Spleen (tissue), 13 donors: ENCODE results near the gene DDO. TPM values are rescaled to one million over a fixed set of nuclear protein-coding genes. Genes with fewer than 3 reads are reported as not detected.
A peak's percentile ranks its signal among the peaks of the same experiment; 100 is the strongest.

ENCODE experiments used
- DNase-seq: peaks from one replicate; pipeline ENCODE4 v3.0.0-alpha.2; 2020
- H3K27ac ChIP-seq, 8 donors: fragments of 200-600 bp; sonication (generic) in 7 of 8; 1 replicate in 4 of 8; 2 replicates in 4 of 8; pipeline versions ENCODE4 v1.5.0 to v1.8.0; 2016 to 2021; ENCODE audit warnings: inconsistent platforms in 4 of 8, mild to moderate bottlenecking in 4 of 8, moderate library complexity in 1 of 8
- H3K27me3 ChIP-seq, 7 donors: fragments of 200-600 bp; sonication (generic) in 6 of 7; replicated peaks in 1 of 7; 1 replicate in 4 of 7; 2 replicates in 3 of 7; pipeline versions ENCODE4 v1.5.0 to v1.8.0; 2016 to 2021; ENCODE audit warnings: inconsistent platforms in 3 of 7, mild to moderate bottlenecking in 1 of 7
- H3K36me3 ChIP-seq, 6 donors: fragments of 200-600 bp; sonication (generic) in 5 of 6; 1 replicate in 4 of 6; 2 replicates in 2 of 6; pipeline versions ENCODE4 v1.5.0 to v1.8.0; 2016 to 2021; ENCODE audit warnings: inconsistent platforms in 2 of 6
- H3K4me1 ChIP-seq, 6 donors: fragments of 200-600 bp; sonication (generic) in 5 of 6; 1 replicate in 3 of 6; 2 replicates in 3 of 6; pipeline versions ENCODE4 v1.5.0 to v1.8.0; 2016 to 2021; ENCODE audit warnings: inconsistent platforms in 3 of 6
- H3K4me3 ChIP-seq, 8 donors: fragments of 200-600 bp; sonication (generic) in 7 of 8; 1 replicate in 4 of 8; 2 replicates in 4 of 8; pipeline versions ENCODE4 v1.5.0 to v1.8.0; 2016 to 2021; ENCODE audit warnings: inconsistent platforms in 4 of 8, mild to moderate bottlenecking in 4 of 8, moderate library complexity in 2 of 8
- H3K9me3 ChIP-seq, 8 donors: fragments of 200-600 bp; sonication (generic) in 7 of 8; 1 replicate in 4 of 8; 2 replicates in 4 of 8; pipeline versions ENCODE4 v1.5.0 to v1.8.0; 2016 to 2021; ENCODE audit warnings: inconsistent platforms in 4 of 8
- CTCF ChIP-seq, 11 experiments: fragments of 200-600 bp in 7 of 11; fragments of 450-650 bp in 4 of 11; sonication (generic) in 4 of 11; IDR thresholded peaks in 8 of 11; conservative IDR thresholded peaks in 3 of 11; 1 replicate in 7 of 11; 2 replicates in 4 of 11; pipeline versions ENCODE4 v1.4.0 to v1.8.0; 2016 to 2021; ENCODE audit warnings: antibody characterized with exemption in 11 of 11, inconsistent platforms in 4 of 11, mild to moderate bottlenecking in 1 of 11
- POLR2A ChIP-seq, 3 donors: fragments of 450-650 bp; IDR thresholded peaks; one replicate each; pipeline ENCODE4 v1.5.1; 2017; ENCODE audit warnings: antibody characterized with exemption in 3 of 3, mild to moderate bottlenecking in 1 of 3
- POLR2AphosphoS5 ChIP-seq, 3 donors: sonication (generic); formaldehyde crosslinking; IDR thresholded peaks; one replicate each; pipeline ENCODE4 v1.5.1; 2017; ENCODE audit warnings: antibody characterized with exemption in 3 of 3
- WGBS, 5 donors: extraction: QIAGEN DNeasy Blood & Tissue Kit in 3 of 5; methylation state at CpG; one replicate each; pipeline versions ENCODE4 v1.1.5 to v1.1.7; 2013 to 2018; 5-methylcytosine and 5-hydroxymethylcytosine counted together
- intact Hi-C: fragments of 100-400 bp; cut with DNase I; formaldehyde crosslinking; loops from one replicate; pipeline ENCODE4 v1.15.0; 2023; ENCODE audit warnings: low total_unique reads
- long read RNA-seq, 2 donors: transcript quantifications; one replicate each; lab custom pipeline, GENCODE V29; 2026
- polyA plus RNA-seq, 3 donors: library from polyadenylated mRNA; stranded (reverse); fragments of 200-250 nt; gene quantifications; one replicate each; pipeline ENCODE4 v1.2.1, GENCODE V29; 2013
- total RNA-seq, 7 donors: library from RNA; depleted of rRNA in 3 of 7; stranded (reverse); fragments of >200 nt in 3 of 7; fragmentation: NEBNext Ultra II Directional in 4 of 7; extraction: Animal tissue kit (Norgen Biotek cat#: 25700) in 4 of 7; gene quantifications; one replicate each; pipeline versions ENCODE4 v1.1.0 to v1.2.1, GENCODE V29; 2016 to 2021
- donor health status: healthy with polysubstance abuse.
- donor health status: DM: no; HTN: no; CAD: no; lungs with moderate emphysema.
- donor health status: DM: no; HTN: no; CAD: no.
- donor health status: Bipolar disorder and iron deficiency.
- donor health status: healthy.
- donor health status: DM: no; HTN: no; CAD: no.
- donor health status: DM: yes; HTN: yes; CAD: no.

The DDO gene, protein sequence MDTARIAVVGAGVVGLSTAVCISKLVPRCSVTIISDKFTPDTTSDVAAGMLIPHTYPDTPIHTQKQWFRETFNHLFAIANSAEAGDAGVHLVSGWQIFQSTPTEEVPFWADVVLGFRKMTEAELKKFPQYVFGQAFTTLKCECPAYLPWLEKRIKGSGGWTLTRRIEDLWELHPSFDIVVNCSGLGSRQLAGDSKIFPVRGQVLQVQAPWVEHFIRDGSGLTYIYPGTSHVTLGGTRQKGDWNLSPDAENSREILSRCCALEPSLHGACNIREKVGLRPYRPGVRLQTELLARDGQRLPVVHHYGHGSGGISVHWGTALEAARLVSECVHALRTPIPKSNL
- total RNA-seq: 1 to 10 TPM; 1.1 to 4.1 (median 1.8) TPM
- polyA plus RNA-seq: 1 to 10 TPM in 2 of 3 donors, under 1 TPM in 1; 0.68 to 1.5 (median 1.1) TPM
- long read RNA-seq, donor 1: 0 reads
- long read RNA-seq, donor 2: 0 reads

DNA sequence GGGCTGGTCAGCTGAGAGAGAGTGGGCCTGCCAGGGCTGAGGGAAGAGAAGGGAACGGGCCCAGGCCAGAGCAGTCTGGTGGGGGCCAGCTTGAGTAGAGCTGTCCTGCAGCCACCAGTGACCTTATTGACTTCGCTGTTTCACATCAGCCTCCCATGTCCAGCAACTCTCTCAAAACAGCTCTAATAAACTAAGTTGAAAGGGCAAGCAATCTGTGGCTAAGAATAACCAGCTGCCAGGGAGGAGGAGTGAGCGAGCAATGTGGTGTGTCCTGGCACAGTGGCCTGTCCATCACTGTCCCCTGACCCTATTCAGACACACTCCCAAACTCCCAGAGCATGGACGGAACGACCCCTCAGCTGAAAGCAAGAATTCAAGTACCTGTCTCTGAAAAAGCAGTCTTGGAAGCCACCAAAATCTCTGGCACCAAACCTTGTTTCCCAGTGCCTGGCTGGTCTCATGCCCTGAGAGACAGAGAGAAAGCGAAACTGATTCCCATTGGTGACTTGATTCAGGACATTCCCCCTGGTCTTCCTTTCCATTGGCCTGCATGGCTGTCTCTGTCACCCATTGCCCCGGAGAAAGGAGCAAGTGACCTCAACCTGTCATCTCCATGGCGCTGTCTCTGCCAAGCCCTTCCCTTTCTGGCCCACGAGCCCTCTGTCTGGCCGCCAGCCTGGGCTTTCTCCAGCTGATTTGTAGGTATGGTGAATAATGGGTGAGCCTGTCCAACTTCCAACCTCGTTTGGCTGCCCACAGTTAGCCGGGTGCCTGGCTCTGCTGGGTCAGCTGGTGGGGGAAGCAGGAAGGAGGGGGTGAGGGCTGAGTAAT, at the start of gene DDO:
DDO (minus strand) TSS at position 490 of the 831 bp plus-strand sequence. CDS start 2,113 bp downstream, outside the sequence.
- H3K36me3 ChIP-seq: no peaks in the 10 kb centered on the region
- intact Hi-C loops: no loop called here
- H3K4me3 ChIP-seq: peak within 1 kb of the TSS; percentile 16 to 65 (median 26)
- TF ChIP-seq CTCF (IDR thresholded peaks at IDR 0.05 in 8 of 11, conservative IDR thresholded peaks at IDR 0.05 in 3 of 11): no peak
- TF ChIP-seq POLR2A (IDR thresholded peaks at IDR 0.05): no peak
- TF ChIP-seq POLR2AphosphoS5 (IDR thresholded peaks at IDR 0.05): peak in 1 of 3 donors; percentile 53
- H3K27ac ChIP-seq: peak within 1 kb of the TSS; percentile 20 to 80 (median 72)
- peaks cover 0 to 2% (median 0%) of the 10 kb centered on the region in 7 donors for H3K27me3 ChIP-seq
- H3K9me3 ChIP-seq: no peaks in the 10 kb centered on the region
- 45 to 78% (median 54%) methylated on average over 11 to 12 of the region's 12 CpGs for WGBS, 5 donors
- H3K4me1 ChIP-seq: peaks cover 0 to 14% (median 4%) of the 10 kb centered on the region in 6 donors
- peak; percentile 80 for DNase-seq

GRCh38 chr6:110462884-110463481, 47.6 kb upstream of the DDO start:
- Histone ChIP-seq H3K4me3 (no peak overlapping the region), H3K4me1 (no peaks in the 10 kb centered on the region), H3K27me3 (peaks cover 0 to 5% (median 0%) of the 10 kb centered on the region in 7 donors), H3K9me3 (peaks cover 0 to 40% (median 32%) of the 10 kb centered on the region in 8 donors), H3K27ac (no peak overlapping the region), H3K36me3 (no peaks in the 10 kb centered on the region)
- no peak for TF ChIP-seq POLR2A (IDR thresholded peaks at IDR 0.05)
- no peak for TF ChIP-seq CTCF (IDR thresholded peaks at IDR 0.05 in 8 of 11, conservative IDR thresholded peaks at IDR 0.05 in 3 of 11)
- no peak for TF ChIP-seq POLR2AphosphoS5 (IDR thresholded peaks at IDR 0.05)
- no peak for DNase-seq
- intact Hi-C loops: no loop called here
- 82 to 89% (median 84%) methylated on average over 2 of the region's 2 CpGs for WGBS, 5 donors

DNA sequence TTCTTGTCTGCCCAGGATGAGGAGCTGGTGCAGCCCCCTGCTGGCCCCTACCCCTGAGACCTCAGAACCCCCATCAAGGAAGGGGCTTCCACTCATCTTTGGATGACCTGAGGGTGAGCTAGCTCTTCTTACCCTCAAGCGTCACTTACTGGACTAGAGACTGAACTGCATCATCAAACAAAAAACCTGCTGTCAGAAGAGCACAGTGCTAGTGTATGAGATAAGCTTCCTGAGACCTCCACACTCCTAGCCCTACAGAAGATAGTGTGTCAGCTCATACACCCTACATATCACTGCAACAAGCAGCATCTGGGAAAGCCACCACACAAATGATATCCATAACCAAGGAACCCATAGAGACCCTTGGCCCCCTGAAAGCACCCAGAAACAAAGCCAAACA, 46.0 kb upstream of the DDO start:
- WGBS, 5 donors: 89 to 100% (median 98%) methylated on average over 1 of the region's 1 CpG; no CpG with 5 or more reads in 1 of the 5 donors
- no peak for TF ChIP-seq CTCF (IDR thresholded peaks at IDR 0.05 in 8 of 11, conservative IDR thresholded peaks at IDR 0.05 in 3 of 11)
- no peak for TF ChIP-seq POLR2AphosphoS5 (IDR thresholded peaks at IDR 0.05)
- no peak for TF ChIP-seq POLR2A (IDR thresholded peaks at IDR 0.05)

More for the DNA sequence above, 46.0 kb upstream of the DDO start:
- Histone ChIP-seq H3K4me1 (no peaks in the 10 kb centered on the region), H3K4me3 (no peak overlapping the region), H3K27ac (no peak overlapping the region), H3K27me3 (peaks cover 0 to 5% (median 0%) of the 10 kb centered on the region in 7 donors), H3K9me3 (peaks cover 0 to 40% (median 32%) of the 10 kb centered on the region in 8 donors), H3K36me3 (no peaks in the 10 kb centered on the region)
- DNase-seq: no peak
- intact Hi-C loops: no loop called here
